ENCODE data around the gene PEX13.

DNA sequence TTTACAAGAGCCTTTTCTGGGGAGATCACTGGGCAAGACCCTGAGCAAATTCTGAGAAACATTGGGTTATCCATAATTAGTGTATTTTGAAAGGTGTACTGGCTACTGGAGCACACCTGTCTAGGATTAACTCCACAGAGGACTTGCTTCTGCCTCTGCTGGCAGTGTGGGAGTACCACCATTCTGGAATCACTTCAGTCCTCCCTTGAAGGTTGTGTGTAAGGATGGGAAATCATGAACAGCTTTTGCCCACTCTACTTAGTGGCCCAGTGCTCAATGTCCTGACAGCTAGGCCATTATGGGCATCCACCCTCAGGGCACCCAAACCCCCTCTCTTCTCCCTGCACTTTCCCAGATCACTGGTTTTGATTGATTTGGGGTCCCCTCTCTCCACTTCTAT is 40.0 kb downstream of the PEX13 start:
- TF ChIP-seq ZNF384 (IDR thresholded peaks at IDR 0.05; ENCODE audit: borderline replicate concordance, low read depth, low read length) (no peak), BRCA1 (IDR thresholded peaks at IDR 0.05; ENCODE audit: low read depth, low read length) (no peak), YY1 (IDR thresholded peaks at IDR 0.05; ENCODE audit: low read depth, low read length) (no peak), RAD21 (IDR thresholded peaks at IDR 0.05; ENCODE audit: insufficient read depth, low read depth, low read length) (no peak), POLR2AphosphoS5 (IDR thresholded peaks at IDR 0.05; ENCODE audit: low read length) (no peak), GABPA (IDR thresholded peaks at IDR 0.05; ENCODE audit: low read depth) (no peak), MXI1 (IDR thresholded peaks at IDR 0.05; ENCODE audit: low read depth, low read length) (no peak), BACH1 (IDR thresholded peaks at IDR 0.05; ENCODE audit: borderline replicate concordance) (no peak), SPI1 (IDR thresholded peaks at IDR 0.05; ENCODE audit: borderline replicate concordance, insufficient read depth, low read depth, low read length) (no peak), HCFC1 (IDR thresholded peaks at IDR 0.05; ENCODE audit: low read length) (no peak)
- TF ChIP-seq, protein P1, sequence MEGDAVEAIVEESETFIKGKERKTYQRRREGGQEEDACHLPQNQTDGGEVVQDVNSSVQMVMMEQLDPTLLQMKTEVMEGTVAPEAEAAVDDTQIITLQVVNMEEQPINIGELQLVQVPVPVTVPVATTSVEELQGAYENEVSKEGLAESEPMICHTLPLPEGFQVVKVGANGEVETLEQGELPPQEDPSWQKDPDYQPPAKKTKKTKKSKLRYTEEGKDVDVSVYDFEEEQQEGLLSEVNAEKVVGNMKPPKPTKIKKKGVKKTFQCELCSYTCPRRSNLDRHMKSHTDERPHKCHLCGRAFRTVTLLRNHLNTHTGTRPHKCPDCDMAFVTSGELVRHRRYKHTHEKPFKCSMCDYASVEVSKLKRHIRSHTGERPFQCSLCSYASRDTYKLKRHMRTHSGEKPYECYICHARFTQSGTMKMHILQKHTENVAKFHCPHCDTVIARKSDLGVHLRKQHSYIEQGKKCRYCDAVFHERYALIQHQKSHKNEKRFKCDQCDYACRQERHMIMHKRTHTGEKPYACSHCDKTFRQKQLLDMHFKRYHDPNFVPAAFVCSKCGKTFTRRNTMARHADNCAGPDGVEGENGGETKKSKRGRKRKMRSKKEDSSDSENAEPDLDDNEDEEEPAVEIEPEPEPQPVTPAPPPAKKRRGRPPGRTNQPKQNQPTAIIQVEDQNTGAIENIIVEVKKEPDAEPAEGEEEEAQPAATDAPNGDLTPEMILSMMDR (IDR thresholded peaks at IDR 0.05 in 2 of 3, conservative IDR thresholded peaks at IDR 0.05 in 1 of 3; ENCODE audit: control insufficient read depth in 2 of 3, extremely low read depth in 1 of 3, insufficient read depth in 1 of 3, low read depth in 3 of 3, low read length in 3 of 3), result no peak
- TF ChIP-seq, protein P2, sequence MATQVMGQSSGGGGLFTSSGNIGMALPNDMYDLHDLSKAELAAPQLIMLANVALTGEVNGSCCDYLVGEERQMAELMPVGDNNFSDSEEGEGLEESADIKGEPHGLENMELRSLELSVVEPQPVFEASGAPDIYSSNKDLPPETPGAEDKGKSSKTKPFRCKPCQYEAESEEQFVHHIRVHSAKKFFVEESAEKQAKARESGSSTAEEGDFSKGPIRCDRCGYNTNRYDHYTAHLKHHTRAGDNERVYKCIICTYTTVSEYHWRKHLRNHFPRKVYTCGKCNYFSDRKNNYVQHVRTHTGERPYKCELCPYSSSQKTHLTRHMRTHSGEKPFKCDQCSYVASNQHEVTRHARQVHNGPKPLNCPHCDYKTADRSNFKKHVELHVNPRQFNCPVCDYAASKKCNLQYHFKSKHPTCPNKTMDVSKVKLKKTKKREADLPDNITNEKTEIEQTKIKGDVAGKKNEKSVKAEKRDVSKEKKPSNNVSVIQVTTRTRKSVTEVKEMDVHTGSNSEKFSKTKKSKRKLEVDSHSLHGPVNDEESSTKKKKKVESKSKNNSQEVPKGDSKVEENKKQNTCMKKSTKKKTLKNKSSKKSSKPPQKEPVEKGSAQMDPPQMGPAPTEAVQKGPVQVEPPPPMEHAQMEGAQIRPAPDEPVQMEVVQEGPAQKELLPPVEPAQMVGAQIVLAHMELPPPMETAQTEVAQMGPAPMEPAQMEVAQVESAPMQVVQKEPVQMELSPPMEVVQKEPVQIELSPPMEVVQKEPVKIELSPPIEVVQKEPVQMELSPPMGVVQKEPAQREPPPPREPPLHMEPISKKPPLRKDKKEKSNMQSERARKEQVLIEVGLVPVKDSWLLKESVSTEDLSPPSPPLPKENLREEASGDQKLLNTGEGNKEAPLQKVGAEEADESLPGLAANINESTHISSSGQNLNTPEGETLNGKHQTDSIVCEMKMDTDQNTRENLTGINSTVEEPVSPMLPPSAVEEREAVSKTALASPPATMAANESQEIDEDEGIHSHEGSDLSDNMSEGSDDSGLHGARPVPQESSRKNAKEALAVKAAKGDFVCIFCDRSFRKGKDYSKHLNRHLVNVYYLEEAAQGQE (IDR thresholded peaks at IDR 0.05; ENCODE audit: low read depth, low read length), result no peak

Data from GM12878 (cell line).